ENCODE measurements around the gene PIAS3. TPM values are rescaled to one million over a fixed set of nuclear protein-coding genes. Genes with fewer than 3 reads are reported as not detected.

The PIAS3 gene
- total and polyA plus RNA-seq, 2 experiments from 2014 or later: 35.7 to 45.4 TPM

DNA sequence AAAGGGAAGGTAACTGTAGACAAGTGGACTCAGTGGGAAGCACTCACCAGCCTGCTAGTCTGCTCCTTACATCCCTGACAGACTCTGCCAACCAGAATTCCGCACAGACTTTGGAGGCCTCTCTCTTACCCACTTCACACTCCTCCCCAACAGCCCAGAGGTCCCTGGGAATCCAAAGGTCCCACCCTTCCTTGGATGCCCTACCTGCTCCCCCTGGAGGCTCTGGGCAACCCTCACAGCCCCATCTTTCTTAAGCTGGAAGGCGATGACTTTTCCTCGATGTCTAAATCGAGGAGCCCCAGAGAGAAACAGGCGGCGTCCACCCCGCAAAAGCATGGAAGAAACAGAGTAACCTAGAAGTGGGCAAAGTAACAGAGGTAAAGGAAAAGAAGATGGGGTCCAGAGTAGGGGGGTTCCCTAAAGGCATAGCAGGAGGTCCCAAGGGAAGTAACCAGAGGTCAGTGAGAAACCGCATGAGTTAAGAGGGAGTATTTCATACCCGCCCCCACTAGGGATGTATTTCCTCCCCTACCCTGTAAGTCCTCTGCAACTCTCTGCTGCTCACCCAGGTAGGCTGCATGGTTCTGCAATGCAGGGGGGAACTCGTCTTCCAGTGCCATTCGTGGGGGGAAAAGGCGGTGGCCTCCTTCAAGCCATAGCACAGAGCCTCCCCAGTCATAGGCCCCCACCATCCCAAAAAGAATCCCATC is 42.6 kb upstream of the PIAS3 start:
- TF ChIP-seq POLR2AphosphoS5 (IDR thresholded peaks at IDR 0.05; ENCODE audit: low read depth) (no peak), CREB1 (CRISPR knock-in tag; IDR thresholded peaks at IDR 0.05; ENCODE audit: low read depth) (no peak), JUNB (IDR thresholded peaks at IDR 0.05; ENCODE audit: unreplicated experiment) (no peak), NANOG (IDR thresholded peaks at IDR 0.05; ENCODE audit: borderline replicate concordance) (no peak), ZNF331 (CRISPR knock-in tag; IDR thresholded peaks at IDR 0.05; ENCODE audit: low read depth) (no peak)
- TF ChIP-seq, protein P1, sequence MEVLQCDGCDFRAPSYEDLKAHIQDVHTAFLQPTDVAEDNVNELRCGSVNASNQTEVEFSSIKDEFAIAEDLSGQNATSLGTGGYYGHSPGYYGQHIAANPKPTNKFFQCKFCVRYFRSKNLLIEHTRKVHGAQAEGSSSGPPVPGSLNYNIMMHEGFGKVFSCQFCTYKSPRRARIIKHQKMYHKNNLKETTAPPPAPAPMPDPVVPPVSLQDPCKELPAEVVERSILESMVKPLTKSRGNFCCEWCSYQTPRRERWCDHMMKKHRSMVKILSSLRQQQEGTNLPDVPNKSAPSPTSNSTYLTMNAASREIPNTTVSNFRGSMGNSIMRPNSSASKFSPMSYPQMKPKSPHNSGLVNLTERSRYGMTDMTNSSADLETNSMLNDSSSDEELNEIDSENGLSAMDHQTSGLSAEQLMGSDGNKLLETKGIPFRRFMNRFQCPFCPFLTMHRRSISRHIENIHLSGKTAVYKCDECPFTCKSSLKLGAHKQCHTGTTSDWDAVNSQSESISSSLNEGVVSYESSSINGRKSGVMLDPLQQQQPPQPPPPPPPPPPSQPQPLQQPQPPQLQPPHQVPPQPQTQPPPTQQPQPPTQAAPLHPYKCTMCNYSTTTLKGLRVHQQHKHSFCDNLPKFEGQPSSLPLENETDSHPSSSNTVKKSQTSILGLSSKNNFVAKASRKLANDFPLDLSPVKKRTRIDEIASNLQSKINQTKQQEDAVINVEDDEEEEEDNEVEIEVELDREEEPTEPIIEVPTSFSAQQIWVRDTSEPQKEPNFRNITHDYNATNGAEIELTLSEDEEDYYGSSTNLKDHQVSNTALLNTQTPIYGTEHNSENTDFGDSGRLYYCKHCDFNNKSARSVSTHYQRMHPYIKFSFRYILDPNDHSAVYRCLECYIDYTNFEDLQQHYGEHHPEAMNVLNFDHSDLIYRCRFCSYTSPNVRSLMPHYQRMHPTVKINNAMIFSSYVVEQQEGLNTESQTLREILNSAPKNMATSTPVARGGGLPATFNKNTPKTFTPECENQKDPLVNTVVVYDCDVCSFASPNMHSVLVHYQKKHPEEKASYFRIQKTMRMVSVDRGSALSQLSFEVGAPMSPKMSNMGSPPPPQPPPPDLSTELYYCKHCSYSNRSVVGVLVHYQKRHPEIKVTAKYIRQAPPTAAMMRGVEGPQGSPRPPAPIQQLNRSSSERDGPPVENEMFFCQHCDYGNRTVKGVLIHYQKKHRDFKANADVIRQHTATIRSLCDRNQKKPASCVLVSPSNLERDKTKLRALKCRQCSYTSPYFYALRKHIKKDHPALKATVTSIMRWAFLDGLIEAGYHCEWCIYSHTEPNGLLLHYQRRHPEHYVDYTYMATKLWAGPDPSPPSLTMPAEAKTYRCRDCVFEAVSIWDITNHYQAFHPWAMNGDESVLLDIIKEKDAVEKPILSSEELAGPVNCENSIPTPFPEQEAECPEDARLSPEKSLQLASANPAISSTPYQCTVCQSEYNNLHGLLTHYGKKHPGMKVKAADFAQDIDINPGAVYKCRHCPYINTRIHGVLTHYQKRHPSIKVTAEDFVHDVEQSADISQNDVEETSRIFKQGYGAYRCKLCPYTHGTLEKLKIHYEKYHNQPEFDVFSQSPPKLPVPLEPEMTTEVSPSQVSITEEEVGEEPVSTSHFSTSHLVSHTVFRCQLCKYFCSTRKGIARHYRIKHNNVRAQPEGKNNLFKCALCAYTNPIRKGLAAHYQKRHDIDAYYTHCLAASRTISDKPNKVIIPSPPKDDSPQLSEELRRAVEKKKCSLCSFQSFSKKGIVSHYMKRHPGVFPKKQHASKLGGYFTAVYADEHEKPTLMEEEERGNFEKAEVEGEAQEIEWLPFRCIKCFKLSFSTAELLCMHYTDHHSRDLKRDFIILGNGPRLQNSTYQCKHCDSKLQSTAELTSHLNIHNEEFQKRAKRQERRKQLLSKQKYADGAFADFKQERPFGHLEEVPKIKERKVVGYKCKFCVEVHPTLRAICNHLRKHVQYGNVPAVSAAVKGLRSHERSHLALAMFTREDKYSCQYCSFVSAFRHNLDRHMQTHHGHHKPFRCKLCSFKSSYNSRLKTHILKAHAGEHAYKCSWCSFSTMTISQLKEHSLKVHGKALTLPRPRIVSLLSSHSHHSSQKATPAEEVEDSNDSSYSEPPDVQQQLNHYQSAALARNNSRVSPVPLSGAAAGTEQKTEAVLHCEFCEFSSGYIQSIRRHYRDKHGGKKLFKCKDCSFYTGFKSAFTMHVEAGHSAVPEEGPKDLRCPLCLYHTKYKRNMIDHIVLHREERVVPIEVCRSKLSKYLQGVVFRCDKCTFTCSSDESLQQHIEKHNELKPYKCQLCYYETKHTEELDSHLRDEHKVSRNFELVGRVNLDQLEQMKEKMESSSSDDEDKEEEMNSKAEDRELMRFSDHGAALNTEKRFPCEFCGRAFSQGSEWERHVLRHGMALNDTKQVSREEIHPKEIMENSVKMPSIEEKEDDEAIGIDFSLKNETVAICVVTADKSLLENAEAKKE (CRISPR knock-in tag; IDR thresholded peaks at IDR 0.05): no peak
- TF ChIP-seq, protein P2, sequence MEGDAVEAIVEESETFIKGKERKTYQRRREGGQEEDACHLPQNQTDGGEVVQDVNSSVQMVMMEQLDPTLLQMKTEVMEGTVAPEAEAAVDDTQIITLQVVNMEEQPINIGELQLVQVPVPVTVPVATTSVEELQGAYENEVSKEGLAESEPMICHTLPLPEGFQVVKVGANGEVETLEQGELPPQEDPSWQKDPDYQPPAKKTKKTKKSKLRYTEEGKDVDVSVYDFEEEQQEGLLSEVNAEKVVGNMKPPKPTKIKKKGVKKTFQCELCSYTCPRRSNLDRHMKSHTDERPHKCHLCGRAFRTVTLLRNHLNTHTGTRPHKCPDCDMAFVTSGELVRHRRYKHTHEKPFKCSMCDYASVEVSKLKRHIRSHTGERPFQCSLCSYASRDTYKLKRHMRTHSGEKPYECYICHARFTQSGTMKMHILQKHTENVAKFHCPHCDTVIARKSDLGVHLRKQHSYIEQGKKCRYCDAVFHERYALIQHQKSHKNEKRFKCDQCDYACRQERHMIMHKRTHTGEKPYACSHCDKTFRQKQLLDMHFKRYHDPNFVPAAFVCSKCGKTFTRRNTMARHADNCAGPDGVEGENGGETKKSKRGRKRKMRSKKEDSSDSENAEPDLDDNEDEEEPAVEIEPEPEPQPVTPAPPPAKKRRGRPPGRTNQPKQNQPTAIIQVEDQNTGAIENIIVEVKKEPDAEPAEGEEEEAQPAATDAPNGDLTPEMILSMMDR (conservative IDR thresholded peaks at IDR 0.05; ENCODE audit: low read depth in 2 of 2): peak; percentile 42 to 54
- ATAC-seq (peak; percentile 89), DNase-seq (ENCODE audit: low spot score) (peak; percentile 72)
- no peaks in the 10 kb centered on the region for H4K20me1 ChIP-seq (replicated peaks; ENCODE audit: insufficient read depth)
- H3K4me3 ChIP-seq: no peak overlapping the region
- H2AFZ ChIP-seq: peak overlapping the region; percentile 85; the same call in 1 of the 2 replicates
- no peak overlapping the region for H3K27ac ChIP-seq (ENCODE audit: low read depth)
- H3K9me3 Mint-ChIP-seq: no peaks in the 10 kb centered on the region; the same call in 2 of the 3 replicates
- H3K4me3 Mint-ChIP-seq: no peak overlapping the region
- H3K4me1 Mint-ChIP-seq: no peaks in the 10 kb centered on the region; the same call in 2 of the 3 replicates
- peaks cover 9% of the 10 kb centered on the region for H3K27me3 Mint-ChIP-seq (ENCODE audit: insufficient read depth, low read depth, poor library complexity)
- H3K27me3 ChIP-seq (ENCODE audit: insufficient read depth): no peaks in the 10 kb centered on the region
- no peak overlapping the region for H3K27ac Mint-ChIP-seq
- no peaks in the 10 kb centered on the region for H3F3A ChIP-seq (replicated peaks; ENCODE audit: low read depth)
- no peaks in the 10 kb centered on the region for H3K79me2 ChIP-seq (replicated peaks; ENCODE audit: insufficient read depth)
- H3K36me3 Mint-ChIP-seq (ENCODE audit: low read depth): no peaks in the 10 kb centered on the region
- H3K4me2 ChIP-seq: no peak overlapping the region
- H3K36me3 ChIP-seq (ENCODE audit: insufficient read depth): no peaks in the 10 kb centered on the region
- no peaks in the 10 kb centered on the region for H3K9me2 ChIP-seq (ENCODE audit: insufficient read depth)
- H3K4me1 ChIP-seq (ENCODE audit: insufficient read depth): no peaks in the 10 kb centered on the region
